Neural progenitor cell (in vitro differentiated cells): ENCODE results near the gene ANKRD22.

Experiments used
- CTCF ChIP-seq: fragments of 200-600 bp; sonication (generic); IDR thresholded peaks from 2 replicates; pipeline ENCODE4 v1.5.1; 2017; ENCODE audit warnings: antibody characterized with exemption, mild to moderate bottlenecking
- EZH2 ChIP-seq: fragments of 200-600 bp; sonication (generic); IDR thresholded peaks from 2 replicates; pipeline ENCODE4 v1.6.1; 2017; ENCODE audit warnings: antibody characterized with exemption, mild to moderate bottlenecking, moderate library complexity
- EZH2phosphoT487 ChIP-seq: fragments of 200-600 bp; sonication (generic); IDR thresholded peaks from 2 replicates; pipeline ENCODE4 v1.6.1; 2017; ENCODE audit warnings: antibody characterized with exemption

- TF ChIP-seq CTCF (peak; percentile 24), EZH2 (peak; percentile 61), EZH2phosphoT487 (no peak)
These were observed 28.8 kb upstream of the ANKRD22 start for GRCh38 chr10:88880282-88881076.
